ENCODE measurements around the gene HMG20A.

HMG20A gene

DNA sequence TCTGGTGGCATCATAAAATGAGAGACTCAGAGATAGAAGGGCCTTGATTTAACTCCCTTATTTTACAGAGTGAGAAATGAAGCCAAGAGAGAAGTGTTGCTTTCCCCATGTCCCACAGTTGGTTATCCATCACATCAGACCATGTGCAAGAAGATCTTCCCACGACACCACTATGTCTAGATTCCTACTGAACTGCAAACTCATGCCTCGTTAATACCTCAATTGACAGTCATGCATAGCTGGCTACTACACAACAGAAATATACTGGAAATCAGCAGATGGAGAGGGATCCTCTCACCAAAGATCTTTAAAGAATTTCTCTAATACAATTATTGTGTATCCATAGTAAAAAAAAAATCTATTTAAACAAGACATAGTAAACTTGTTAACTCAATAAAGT lies 34.1 kb upstream of the HMG20A start:
- H3K4me2 ChIP-seq (ENCODE audit: low read length), result no peak overlapping the region
- no peak overlapping the region for H3K27ac ChIP-seq (ENCODE audit: low read depth, low read length)
- H3K79me1 ChIP-seq (ENCODE audit: low read length), result no peaks in the 10 kb centered on the region
- no peak for DNase-seq
- H3K18ac ChIP-seq (ENCODE audit: low read length), result no peak overlapping the region
- H3K27me3 ChIP-seq (ENCODE audit: insufficient read depth, low read length), result no peaks in the 10 kb centered on the region
- no peak overlapping the region for H2AFZ ChIP-seq (ENCODE audit: insufficient read depth, low read length, poor library complexity)
- H4K91ac ChIP-seq (ENCODE audit: low read depth, low read length), result no peak overlapping the region
- H2AK5ac ChIP-seq (ENCODE audit: low read length), result no peak overlapping the region
- H3K23ac ChIP-seq (ENCODE audit: low read length), result no peak overlapping the region
- H2BK5ac ChIP-seq (ENCODE audit: low read depth, low read length, poor library complexity), result no peak overlapping the region
- no peak overlapping the region for H3K9ac ChIP-seq (ENCODE audit: low read length)
- no peaks in the 10 kb centered on the region for H3K36me3 ChIP-seq (ENCODE audit: control insufficient read depth in 1 of 2, insufficient read depth in 2 of 2, low read length in 2 of 2)
- no peak overlapping the region for H3K4me3 ChIP-seq (ENCODE audit: low read depth, low read length)
- no peak overlapping the region for H2BK120ac ChIP-seq (ENCODE audit: insufficient read depth, low read length, poor library complexity)
- no CpG with 5 or more reads among the region's 2 CpGs for WGBS (ENCODE audit: extremely low coverage, insufficient coverage, insufficient read length)
- no peak overlapping the region for H2BK12ac ChIP-seq (ENCODE audit: low read length)
- no peaks in the 10 kb centered on the region for H3K9me3 ChIP-seq (ENCODE audit: insufficient read depth, low read depth, low read length)
- H4K8ac ChIP-seq (ENCODE audit: low read depth, low read length), result no peak overlapping the region
- peaks cover 4 to 5% of the 10 kb centered on the region in 2 experiments for H3K4me1 ChIP-seq (ENCODE audit: control insufficient read depth in 1 of 2, insufficient read depth in 2 of 2, low read length in 2 of 2)
- H4K12ac ChIP-seq (ENCODE audit: low read depth, low read length), result no peak overlapping the region
- no peaks in the 10 kb centered on the region for H3K79me2 ChIP-seq (ENCODE audit: control insufficient read depth, insufficient read depth, low read length, poor library complexity)
- no peak overlapping the region for H3K4ac ChIP-seq (ENCODE audit: low read depth, low read length)
- H3K14ac ChIP-seq (ENCODE audit: low read length), result no peak overlapping the region

DNA sequence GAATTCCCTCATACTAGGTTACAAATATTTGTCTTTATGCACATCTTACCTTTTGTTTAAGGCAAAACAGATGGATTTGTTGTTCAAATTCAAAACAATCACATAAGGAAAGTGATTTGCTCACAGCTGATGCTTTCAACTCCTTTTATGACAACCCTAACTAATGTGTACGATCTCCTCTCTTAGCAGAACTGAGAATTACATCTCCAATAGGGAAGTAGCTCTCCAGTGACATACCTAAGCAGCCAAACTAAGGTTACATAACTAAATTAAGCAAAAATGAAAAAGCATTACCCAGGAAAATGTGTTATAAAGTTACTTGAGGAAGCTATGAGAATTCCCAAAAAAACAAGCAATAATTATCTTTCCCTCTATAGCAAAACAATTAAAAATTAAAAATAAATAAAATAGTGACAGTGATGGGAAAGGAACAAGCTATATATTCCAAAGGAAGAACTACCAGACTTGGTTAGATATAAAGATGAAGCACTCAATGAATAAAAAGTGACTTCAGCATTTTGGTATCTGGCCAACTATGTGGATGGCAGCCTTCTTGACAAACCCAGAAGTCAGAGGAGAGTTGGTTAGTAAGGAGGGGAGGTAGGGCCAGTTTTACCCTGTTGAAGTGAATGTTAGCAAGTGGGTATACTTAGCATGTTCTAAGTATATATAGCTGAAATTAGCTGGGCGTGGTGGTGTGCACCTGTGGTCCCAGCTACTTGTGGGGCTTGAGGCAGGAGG lies 33.2 kb upstream of the HMG20A start:
- H3K14ac ChIP-seq (ENCODE audit: low read length), result no peak overlapping the region
- H3K4me3 ChIP-seq (ENCODE audit: low read depth, low read length), result no peak overlapping the region
- H3K23ac ChIP-seq (ENCODE audit: low read length), result no peak overlapping the region
- no peaks in the 10 kb centered on the region for H3K79me1 ChIP-seq (ENCODE audit: low read length)
- no peak overlapping the region for H2BK12ac ChIP-seq (ENCODE audit: low read length)
- H4K8ac ChIP-seq (ENCODE audit: low read depth, low read length), result no peak overlapping the region
- H3K79me2 ChIP-seq (ENCODE audit: control insufficient read depth, insufficient read depth, low read length, poor library complexity), result no peaks in the 10 kb centered on the region
- no peaks in the 10 kb centered on the region for H3K27me3 ChIP-seq (ENCODE audit: insufficient read depth, low read length)
- no peak overlapping the region for H4K12ac ChIP-seq (ENCODE audit: low read depth, low read length)
- H3K4ac ChIP-seq (ENCODE audit: low read depth, low read length), result no peak overlapping the region
- no peak overlapping the region for H3K27ac ChIP-seq (ENCODE audit: low read depth, low read length)
- no peak for DNase-seq
- H2BK5ac ChIP-seq (ENCODE audit: low read depth, low read length, poor library complexity), result no peak overlapping the region
- no peak overlapping the region for H2AFZ ChIP-seq (ENCODE audit: insufficient read depth, low read length, poor library complexity)
- H3K9me3 ChIP-seq (ENCODE audit: insufficient read depth, low read depth, low read length), result no peaks in the 10 kb centered on the region
- peaks cover 4 to 5% of the 10 kb centered on the region in 2 experiments for H3K4me1 ChIP-seq (ENCODE audit: control insufficient read depth in 1 of 2, insufficient read depth in 2 of 2, low read length in 2 of 2)
- H3K18ac ChIP-seq (ENCODE audit: low read length), result no peak overlapping the region
- H2BK120ac ChIP-seq (ENCODE audit: insufficient read depth, low read length, poor library complexity), result no peak overlapping the region
- no CpG with 5 or more reads among the region's 2 CpGs for WGBS (ENCODE audit: extremely low coverage, insufficient coverage, insufficient read length)
- H3K36me3 ChIP-seq (ENCODE audit: control insufficient read depth in 1 of 2, insufficient read depth in 2 of 2, low read length in 2 of 2), result no peaks in the 10 kb centered on the region
- H2AK5ac ChIP-seq (ENCODE audit: low read length), result no peak overlapping the region
- no peak overlapping the region for H3K9ac ChIP-seq (ENCODE audit: low read length)
- H3K4me2 ChIP-seq (ENCODE audit: low read length), result no peak overlapping the region
- no peak overlapping the region for H4K91ac ChIP-seq (ENCODE audit: low read depth, low read length)

DNA sequence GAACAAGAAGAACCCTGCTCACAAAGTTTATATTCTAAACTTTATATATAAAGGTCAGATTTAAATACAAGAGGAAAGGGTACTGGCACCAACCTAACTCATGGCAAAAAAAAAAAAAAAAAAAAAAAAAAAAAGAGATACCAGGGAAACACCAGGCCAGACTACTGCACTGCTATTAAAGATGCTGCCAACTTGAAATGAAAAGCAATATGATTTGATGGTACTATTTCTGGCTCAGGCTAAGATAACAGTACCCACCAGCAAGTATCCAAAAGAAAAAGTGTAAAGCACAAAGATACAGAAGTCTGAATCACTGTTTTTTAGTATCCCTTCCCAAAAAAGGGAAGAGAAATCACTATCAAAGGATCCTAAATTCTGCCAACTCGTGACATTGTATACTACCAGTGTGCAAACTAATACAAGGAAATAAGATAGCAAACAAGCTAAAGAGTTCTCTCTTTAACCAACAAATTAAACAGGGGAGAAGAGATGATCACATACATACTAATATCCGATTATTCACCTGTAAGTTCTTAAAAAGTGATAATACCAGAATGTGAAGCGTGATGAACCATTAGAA lies 29.2 kb upstream of the HMG20A start:
- Histone ChIP-seq H3K79me2 (ENCODE audit: control insufficient read depth, insufficient read depth, low read length, poor library complexity) (peaks cover 4% of the 10 kb centered on the region), H3K4me3 (ENCODE audit: low read depth, low read length) (no peak overlapping the region), H3K4ac (ENCODE audit: low read depth, low read length) (no peak overlapping the region), H3K4me1 (ENCODE audit: control insufficient read depth in 1 of 2, insufficient read depth in 2 of 2, low read length in 2 of 2) (peaks cover 4 to 5% of the 10 kb centered on the region in 2 experiments), H3K18ac (ENCODE audit: low read length) (no peak overlapping the region), H2BK5ac (ENCODE audit: low read depth, low read length, poor library complexity) (no peak overlapping the region), H3K9me3 (ENCODE audit: insufficient read depth, low read depth, low read length) (no peaks in the 10 kb centered on the region), H3K23ac (ENCODE audit: low read length) (no peak overlapping the region), H3K79me1 (ENCODE audit: low read length) (no peaks in the 10 kb centered on the region), H3K4me2 (ENCODE audit: low read length) (no peak overlapping the region), H4K12ac (ENCODE audit: low read depth, low read length) (no peak overlapping the region), H4K8ac (ENCODE audit: low read depth, low read length) (no peak overlapping the region), H3K14ac (ENCODE audit: low read length) (no peak overlapping the region), H4K91ac (ENCODE audit: low read depth, low read length) (no peak overlapping the region), H2BK12ac (ENCODE audit: low read length) (no peak overlapping the region), H2AK5ac (ENCODE audit: low read length) (no peak overlapping the region), H3K27ac (ENCODE audit: low read depth, low read length) (no peak overlapping the region), H2BK120ac (ENCODE audit: insufficient read depth, low read length, poor library complexity) (no peak overlapping the region), H3K9ac (ENCODE audit: low read length) (no peak overlapping the region), H3K36me3 (ENCODE audit: control insufficient read depth in 1 of 2, insufficient read depth in 2 of 2, low read length in 2 of 2) (no peaks in the 10 kb centered on the region), H3K27me3 (ENCODE audit: insufficient read depth, low read length) (no peaks in the 10 kb centered on the region), H2AFZ (ENCODE audit: insufficient read depth, low read length, poor library complexity) (no peak overlapping the region)
- DNase-seq, result no peak
- no CpG with 5 or more reads among the region's 3 CpGs for WGBS (ENCODE audit: extremely low coverage, insufficient coverage, insufficient read length)

DNA sequence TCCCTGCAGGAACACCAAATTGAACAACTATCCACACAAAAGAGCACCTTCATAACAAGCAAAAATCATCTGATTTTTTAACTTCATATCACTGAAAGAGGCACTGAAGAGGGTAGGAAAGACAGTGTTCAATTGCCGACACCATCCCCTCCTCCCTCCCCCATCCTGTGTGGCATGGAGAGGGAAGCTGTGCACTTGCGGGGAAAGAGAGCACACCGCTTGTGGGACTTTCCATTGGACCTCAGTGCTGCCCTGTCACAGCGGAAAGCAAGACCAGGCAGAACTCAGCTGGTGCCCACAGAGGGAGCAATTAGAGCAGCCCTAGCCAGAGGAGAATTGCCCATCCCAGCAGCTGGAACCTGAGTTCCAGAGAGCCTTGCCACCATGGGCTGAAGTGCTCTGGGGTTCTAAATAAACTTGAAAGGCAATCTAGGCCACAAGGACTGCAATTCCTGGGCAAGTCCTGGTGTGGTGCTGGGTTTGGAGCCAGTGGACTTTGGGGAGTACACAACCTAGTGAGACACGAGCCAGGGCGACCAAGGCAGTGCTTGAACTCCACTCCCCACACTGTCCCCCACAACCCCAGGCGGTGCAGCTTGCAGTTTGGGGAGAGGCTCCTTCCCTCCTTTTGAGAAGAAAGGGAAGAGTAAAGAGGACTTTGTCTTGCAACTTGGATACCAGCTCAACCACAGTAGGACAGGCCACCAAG lies 27.8 kb upstream of the HMG20A start:
- no CpG with 5 or more reads among the region's 7 CpGs for WGBS (ENCODE audit: extremely low coverage, insufficient coverage, insufficient read length)
- no peak overlapping the region for H3K4ac ChIP-seq (ENCODE audit: low read depth, low read length)
- H3K79me2 ChIP-seq (ENCODE audit: control insufficient read depth, insufficient read depth, low read length, poor library complexity), result peaks cover 4% of the 10 kb centered on the region
- no peak overlapping the region for H2BK12ac ChIP-seq (ENCODE audit: low read length)
- H3K27me3 ChIP-seq (ENCODE audit: insufficient read depth, low read length), result no peaks in the 10 kb centered on the region
- H3K27ac ChIP-seq (ENCODE audit: low read depth, low read length), result no peak overlapping the region
- no peak overlapping the region for H3K14ac ChIP-seq (ENCODE audit: low read length)
- no peaks in the 10 kb centered on the region for H3K36me3 ChIP-seq (ENCODE audit: control insufficient read depth in 1 of 2, insufficient read depth in 2 of 2, low read length in 2 of 2)
- no peak for DNase-seq
- H2BK5ac ChIP-seq (ENCODE audit: low read depth, low read length, poor library complexity), result no peak overlapping the region
- H3K18ac ChIP-seq (ENCODE audit: low read length), result no peak overlapping the region
- no peaks in the 10 kb centered on the region for H3K79me1 ChIP-seq (ENCODE audit: low read length)
- no peak overlapping the region for H4K12ac ChIP-seq (ENCODE audit: low read depth, low read length)
- no peaks in the 10 kb centered on the region for H3K9me3 ChIP-seq (ENCODE audit: insufficient read depth, low read depth, low read length)
- H4K8ac ChIP-seq (ENCODE audit: low read depth, low read length), result no peak overlapping the region
- H2AFZ ChIP-seq (ENCODE audit: insufficient read depth, low read length, poor library complexity), result no peak overlapping the region
- no peak overlapping the region for H3K4me2 ChIP-seq (ENCODE audit: low read length)
- no peak overlapping the region for H3K23ac ChIP-seq (ENCODE audit: low read length)
- no peak overlapping the region for H2BK120ac ChIP-seq (ENCODE audit: insufficient read depth, low read length, poor library complexity)
- peaks cover 4 to 5% of the 10 kb centered on the region in 2 experiments for H3K4me1 ChIP-seq (ENCODE audit: control insufficient read depth in 1 of 2, insufficient read depth in 2 of 2, low read length in 2 of 2)
- peak overlapping the region; percentile 50 for H3K4me3 ChIP-seq (ENCODE audit: low read depth, low read length)
- H3K9ac ChIP-seq (ENCODE audit: low read length), result no peak overlapping the region
- H4K91ac ChIP-seq (ENCODE audit: low read depth, low read length), result no peak overlapping the region
- H2AK5ac ChIP-seq (ENCODE audit: low read length), result no peak overlapping the region

Data from trophoblast cell (in vitro differentiated cells and primary cell).